HG03432 (cell line): ENCODE data around the gene NAA11.
A peak's percentile ranks its signal among the peaks of the same experiment; 100 is the strongest.
"Not testable (repeated sequence)": the region's sequence is repeated elsewhere in the genome, so short reads cannot be mapped to it uniquely, and the experiment has no call there.

Experiments
- ATAC-seq: cut with Tn5 transposase; IDR thresholded peaks from one replicate; pipeline ENCODE4 v1.9.1; 2021; ENCODE audit warnings: mild to moderate bottlenecking, moderate library complexity; ENCODE audit not compliant: unreplicated experiment

NAA11 gene

GRCh38 chr4:79311279-79311678, 14.6 kb downstream of the NAA11 start:
- no peak for ATAC-seq

GRCh38 chr4:79308971-79309370, 16.9 kb downstream of the NAA11 start:
- no peak for ATAC-seq

DNA sequence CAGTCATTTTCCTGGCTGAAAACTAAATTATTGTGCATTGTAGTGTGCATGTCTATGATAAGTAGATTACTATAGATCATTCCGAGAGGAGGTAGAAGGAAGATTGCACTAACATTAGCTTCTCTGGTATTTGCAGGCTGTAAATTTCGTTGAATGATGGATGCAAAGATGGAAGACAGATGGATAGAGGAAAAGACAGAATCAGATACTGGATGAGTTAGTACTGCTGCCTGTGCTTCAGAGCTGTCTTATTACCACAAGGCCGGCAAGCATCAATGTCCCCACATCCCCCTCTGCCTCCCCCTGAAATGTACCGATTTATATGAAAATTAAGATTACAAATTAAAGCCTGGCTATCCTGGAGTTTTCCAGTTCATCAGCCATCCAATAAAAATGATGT, 17.7 kb downstream of the NAA11 start:
- ATAC-seq: no peak

DNA sequence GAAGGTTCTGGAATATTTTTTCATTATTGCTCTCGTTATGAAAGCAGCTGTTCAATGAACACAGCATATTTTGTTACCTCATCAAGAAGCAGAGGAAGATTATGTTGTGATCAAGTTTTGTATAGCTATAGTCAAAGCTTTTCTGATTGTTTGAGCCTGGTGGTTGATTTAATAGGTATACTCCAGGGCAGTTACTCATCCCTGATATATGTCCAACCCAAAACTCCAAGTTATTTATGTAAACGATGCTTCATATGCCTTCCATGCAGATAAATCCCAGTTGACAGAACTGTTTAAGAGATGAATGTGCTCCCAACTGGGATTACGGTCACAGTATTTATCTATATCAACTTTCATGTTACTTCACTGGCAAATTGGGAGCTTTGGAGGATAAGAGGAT, 19.1 kb downstream of the NAA11 start:
- ATAC-seq: no peak

DNA sequence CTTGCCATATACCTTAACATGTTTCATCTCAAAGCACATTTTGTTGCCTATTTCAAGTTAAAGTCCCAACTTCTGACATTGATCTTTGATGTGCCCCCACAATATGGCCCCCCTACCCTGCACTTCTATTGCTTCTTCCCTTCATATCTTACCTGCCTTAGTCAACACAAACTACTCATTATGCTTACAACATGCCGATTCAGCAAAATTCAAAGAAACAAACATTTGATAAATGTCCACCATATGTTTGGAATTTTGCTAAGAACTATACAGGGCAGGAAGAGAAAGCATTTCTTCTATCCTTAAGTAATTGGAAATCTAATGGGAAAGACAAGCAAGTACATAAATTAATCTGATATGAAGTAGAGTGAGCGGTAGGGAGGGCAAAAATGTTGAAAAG, 25.6 kb downstream of the NAA11 start:
- no peak for ATAC-seq

- no peak for ATAC-seq
Measured at GRCh38 chr4:79298484-79298883, 27.4 kb downstream of the NAA11 start.

DNA sequence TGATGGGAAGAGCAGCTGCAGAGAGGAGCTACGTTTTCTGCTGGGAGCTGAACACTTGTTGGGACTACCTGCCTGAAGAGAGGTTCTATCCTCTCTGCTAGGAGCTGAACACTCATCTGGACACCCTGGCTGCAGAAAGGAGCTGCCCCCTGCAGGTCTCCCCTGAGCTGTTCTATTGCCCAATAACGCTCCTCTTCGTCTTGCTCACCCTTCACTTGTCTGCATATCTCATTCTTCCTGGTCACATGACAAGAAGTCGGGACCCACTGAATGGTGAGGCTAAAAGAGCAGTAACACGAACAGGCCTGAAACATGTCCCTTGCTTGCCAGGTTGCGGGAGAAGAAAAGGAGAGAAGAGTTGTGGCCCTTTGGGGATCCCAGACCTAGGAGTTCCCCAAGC, 27.8 kb downstream of the NAA11 start:
- ATAC-seq: no peak

GRCh38 chr4:79297479-79297878, 28.4 kb downstream of the NAA11 start:
- ATAC-seq: no peak

DNA sequence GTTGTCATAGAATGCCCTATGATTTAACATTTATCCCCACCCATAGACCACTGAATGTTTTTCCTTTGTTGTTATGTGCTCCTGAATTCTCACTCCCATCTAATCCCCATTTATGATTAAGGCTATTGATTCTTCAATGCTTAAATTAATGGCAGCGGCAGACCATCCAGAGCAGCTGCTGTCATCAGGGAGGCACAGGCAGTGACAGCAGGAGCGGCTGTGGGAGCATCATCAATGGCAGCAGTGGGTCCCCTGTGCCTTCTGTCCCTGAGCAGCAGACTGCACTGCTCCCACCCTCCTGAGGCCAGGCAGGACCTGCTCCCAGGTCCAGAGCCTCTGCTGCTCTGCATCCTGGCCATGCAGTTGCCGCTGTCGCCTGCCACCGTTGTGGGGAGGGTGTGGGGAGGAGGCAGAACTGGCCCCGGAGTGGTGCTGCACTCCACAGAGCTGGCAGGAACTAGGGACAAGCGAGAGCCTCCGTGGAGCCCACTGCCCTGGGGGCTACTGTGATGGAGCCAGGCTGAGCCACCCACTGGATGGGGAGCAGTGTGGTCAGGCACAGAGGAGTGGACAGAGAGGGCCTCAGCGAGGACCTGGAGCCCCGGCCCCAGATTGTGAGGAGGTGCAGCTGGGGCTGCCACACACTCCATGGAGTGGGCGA, 29.0 kb downstream of the NAA11 start:
- ATAC-seq: no peak

- ATAC-seq: no peak
Measured at GRCh38 chr4:79295086-79295485, 30.8 kb downstream of the NAA11 start.

GRCh38 chr4:79294064-79294463, 31.8 kb downstream of the NAA11 start:
- no peak for ATAC-seq

- peak; percentile 81 for ATAC-seq
Measured at GRCh38 chr4:79292008-79292407, 33.9 kb downstream of the NAA11 start.

GRCh38 chr4:79290376-79290775, 35.5 kb downstream of the NAA11 start:
- ATAC-seq: no peak

GRCh38 chr4:79288185-79288584, 37.7 kb downstream of the NAA11 start:
- no peak for ATAC-seq

DNA sequence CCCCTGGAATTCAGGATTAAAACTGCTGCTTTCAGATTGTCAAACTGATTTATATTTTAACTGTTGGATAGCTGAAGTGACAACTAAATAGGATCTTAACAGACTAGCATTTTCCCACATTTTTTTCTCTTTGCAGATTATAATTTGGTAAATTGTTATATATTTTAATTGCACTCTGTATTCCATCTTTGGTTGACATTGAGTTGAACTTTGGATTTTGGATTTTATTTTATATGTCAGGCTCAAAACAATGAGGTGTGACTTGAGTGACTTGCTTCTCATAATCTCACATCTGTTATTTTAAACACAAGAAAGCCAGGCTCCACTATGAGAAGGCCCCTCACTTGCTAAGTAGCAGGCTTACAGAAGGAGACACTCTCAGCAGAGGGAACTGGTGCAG, 38.1 kb downstream of the NAA11 start:
- no peak for ATAC-seq

GRCh38 chr4:79287076-79287475, 38.8 kb downstream of the NAA11 start:
- no peak for ATAC-seq

- peak; percentile 64 for ATAC-seq
Measured at GRCh38 chr4:79281566-79282359, 44.1 kb downstream of the NAA11 start.

GRCh38 chr4:79277467-79277866, 48.4 kb downstream of the NAA11 start:
- not testable (repeated sequence) for ATAC-seq

GRCh38 chr4:79273915-79274314, 51.9 kb downstream of the NAA11 start:
- no peak for ATAC-seq

DNA sequence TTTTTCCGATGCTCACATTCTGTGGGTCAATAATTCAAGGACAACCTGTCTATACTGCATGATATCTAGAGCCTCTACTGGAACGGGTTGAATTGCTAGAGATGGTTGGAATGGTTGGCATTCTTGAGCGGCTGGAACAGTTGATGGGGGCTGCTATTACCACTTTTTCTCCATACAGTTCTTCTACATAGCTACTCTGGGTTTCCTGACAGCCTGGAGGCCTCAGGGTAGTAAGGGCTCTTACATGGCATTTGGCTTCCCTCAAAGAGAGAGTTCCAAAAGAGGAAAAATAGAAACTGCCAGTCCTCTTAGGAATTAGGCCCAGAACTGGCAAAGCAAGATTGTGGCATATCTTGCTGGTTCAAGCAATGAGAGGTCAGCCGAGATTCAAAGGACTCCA, 53.1 kb downstream of the NAA11 start:
- ATAC-seq: no peak

GRCh38 chr4:79272126-79272525, 53.7 kb downstream of the NAA11 start:
- ATAC-seq: no peak

GRCh38 chr4:79267671-79268070, 58.2 kb downstream of the NAA11 start:
- no peak for ATAC-seq
